AG04449 (cell line): Measurements from ENCODE around the gene FHOD3.

ENCODE experiments used
- CTCF ChIA-PET: fragments of 350-600 bp; formaldehyde crosslinking; extraction: SDS; loops from one replicate; lab custom pipeline; 2021; ENCODE audit warnings: antibody characterized with exemption; lab: Yijun Ruan, JAX
- POLR2A ChIA-PET: fragments of 400-600, 350-600 bp; formaldehyde crosslinking; extraction: SDS; loops from one replicate; lab custom pipeline; 2020; ENCODE audit warnings: antibody characterized with exemption, inconsistent platforms; lab: Yijun Ruan, JAX
- DNase-seq: peaks from one replicate; pipeline ENCODE4 v3.0.0-alpha.2; 2010; ENCODE audit warnings: low read depth, low spot score
- H3K4me3 ChIP-seq: 2 replicates; pipeline ENCODE4 v1.5.1; 2011; ENCODE audit warnings: low read depth, mild to moderate bottlenecking, control low read depth, low read length
- TF ChIP-seq, protein P1 (sequence below): IDR thresholded peaks from one replicate; pipeline ENCODE4 v1.5.1; 2011; ENCODE audit warnings: mild to moderate bottlenecking, moderate library complexity, low read length, control low read depth, inconsistent platforms; ENCODE audit not compliant: insufficient read depth; ENCODE audit errors: missing control alignments

FHOD3 gene

DNA sequence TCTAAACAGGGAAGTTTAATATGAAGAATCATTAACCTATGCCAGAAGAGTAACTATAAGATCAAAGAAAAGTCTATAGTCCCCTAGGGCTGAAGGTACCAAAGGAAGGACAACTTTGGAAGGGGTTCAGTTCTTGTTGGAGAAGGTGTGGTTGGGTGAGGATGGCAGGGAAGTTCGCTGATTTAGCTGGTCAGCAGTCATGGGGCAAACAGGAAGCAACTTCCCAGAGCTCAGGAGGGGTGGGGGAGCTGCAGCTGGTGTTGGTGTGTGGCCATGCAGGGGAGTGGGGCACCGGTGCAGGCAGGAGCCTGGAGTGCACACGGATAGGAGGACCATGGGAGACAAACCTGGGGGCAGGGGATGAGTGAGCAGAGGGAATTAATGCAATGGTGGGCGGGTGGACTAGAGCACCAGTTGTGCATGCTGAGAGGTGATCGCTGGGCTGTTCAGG lies 34.0 kb downstream of the FHOD3 start:
- no peak overlapping the region for H3K4me3 ChIP-seq
- POLR2A ChIA-PET = no interaction called here
- CTCF ChIA-PET = no interaction called here
- no peak for DNase-seq
- TF ChIP-seq, protein P1, sequence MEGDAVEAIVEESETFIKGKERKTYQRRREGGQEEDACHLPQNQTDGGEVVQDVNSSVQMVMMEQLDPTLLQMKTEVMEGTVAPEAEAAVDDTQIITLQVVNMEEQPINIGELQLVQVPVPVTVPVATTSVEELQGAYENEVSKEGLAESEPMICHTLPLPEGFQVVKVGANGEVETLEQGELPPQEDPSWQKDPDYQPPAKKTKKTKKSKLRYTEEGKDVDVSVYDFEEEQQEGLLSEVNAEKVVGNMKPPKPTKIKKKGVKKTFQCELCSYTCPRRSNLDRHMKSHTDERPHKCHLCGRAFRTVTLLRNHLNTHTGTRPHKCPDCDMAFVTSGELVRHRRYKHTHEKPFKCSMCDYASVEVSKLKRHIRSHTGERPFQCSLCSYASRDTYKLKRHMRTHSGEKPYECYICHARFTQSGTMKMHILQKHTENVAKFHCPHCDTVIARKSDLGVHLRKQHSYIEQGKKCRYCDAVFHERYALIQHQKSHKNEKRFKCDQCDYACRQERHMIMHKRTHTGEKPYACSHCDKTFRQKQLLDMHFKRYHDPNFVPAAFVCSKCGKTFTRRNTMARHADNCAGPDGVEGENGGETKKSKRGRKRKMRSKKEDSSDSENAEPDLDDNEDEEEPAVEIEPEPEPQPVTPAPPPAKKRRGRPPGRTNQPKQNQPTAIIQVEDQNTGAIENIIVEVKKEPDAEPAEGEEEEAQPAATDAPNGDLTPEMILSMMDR = no peak

DNA sequence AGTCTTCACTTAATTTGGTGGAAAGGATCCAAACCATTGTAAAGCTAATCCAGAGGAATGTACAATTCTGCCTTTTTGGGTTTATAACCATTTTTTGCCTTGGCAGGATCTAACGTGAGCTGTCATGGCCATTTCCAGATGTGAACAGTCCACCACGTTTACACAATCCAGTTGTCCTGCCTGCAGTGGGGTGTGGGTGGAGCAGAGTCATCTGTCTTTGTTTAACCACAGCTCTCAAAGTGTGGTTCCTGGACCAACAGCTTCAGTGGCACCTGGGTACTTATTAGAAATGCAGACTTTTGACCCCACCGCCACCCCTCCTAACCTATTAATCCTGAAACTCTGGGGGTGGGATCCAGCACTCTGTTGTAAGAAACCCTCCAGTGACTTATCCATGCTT lies 35.9 kb downstream of the FHOD3 start:
- CTCF ChIA-PET = no interaction called here
- H3K4me3 ChIP-seq = no peak overlapping the region
- DNase-seq = no peak
- POLR2A ChIA-PET = no interaction called here
- TF ChIP-seq, protein P1 = no peak

DNA sequence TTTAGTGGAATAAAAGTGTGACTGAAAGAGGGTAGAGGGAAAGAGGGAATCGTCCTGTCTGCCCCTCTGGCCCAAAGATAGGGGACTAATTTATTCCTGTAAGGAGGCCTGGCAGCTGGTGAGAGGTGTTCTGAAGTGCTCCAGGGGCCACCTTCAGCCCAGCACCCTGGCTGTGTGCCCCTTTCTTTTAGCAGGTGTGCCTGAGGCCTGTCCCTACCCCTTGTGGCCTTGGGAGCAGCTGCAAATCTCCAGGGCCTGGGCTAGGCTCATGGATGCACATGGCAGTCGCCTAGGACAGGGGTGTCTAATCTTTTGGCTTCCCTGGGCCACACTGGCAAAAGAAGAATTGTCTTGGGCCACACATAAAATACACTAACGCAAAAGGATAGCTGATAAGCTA lies 37.3 kb downstream of the FHOD3 start:
- no peak overlapping the region for H3K4me3 ChIP-seq
- ChIA-PET CTCF (no interaction called here), POLR2A (no interaction called here)
- DNase-seq = no peak
- TF ChIP-seq, protein P1 = no peak

DNA sequence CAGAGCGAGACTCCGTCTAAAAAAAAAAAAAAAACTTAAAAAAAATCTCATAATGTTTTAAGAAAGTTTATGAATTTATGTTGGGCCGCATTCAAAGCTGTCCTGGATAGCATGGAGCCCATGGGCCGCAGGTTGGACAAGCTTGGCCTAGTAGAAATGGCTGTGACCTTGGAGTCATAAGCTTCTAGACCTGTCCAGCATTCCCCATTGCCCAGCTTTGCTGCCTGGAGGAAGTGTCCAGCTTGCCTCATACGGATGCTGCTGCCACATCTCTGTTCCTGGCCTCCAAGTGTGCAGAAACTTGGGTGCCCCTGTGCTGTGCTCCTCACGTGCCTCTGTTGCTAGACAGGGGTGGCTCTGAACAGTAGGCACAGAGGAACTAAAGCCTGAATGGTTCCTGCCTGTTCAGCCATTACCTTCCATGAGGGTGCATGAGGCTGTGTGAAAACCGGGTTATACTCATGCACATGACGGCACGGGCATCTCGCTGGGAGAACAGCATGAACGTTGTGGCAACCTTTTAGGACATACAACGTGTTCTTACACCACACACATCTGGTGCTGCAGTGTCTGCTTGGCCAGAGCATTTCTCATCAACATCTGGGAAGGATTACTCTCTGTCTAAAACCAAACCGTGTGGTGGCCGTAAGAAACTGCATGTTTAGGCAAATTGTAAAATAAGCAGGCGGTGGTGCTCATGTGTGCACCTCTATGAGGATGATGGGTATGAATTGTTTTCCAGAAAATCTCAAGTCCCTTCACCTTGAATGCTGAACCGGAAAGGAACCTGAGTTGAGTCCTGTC lies 38.2 kb downstream of the FHOD3 start:
- POLR2A ChIA-PET = no interaction called here
- CTCF ChIA-PET = no interaction called here
- H3K4me3 ChIP-seq = no peak overlapping the region
- DNase-seq = no peak
- TF ChIP-seq, protein P1 = no peak

DNA sequence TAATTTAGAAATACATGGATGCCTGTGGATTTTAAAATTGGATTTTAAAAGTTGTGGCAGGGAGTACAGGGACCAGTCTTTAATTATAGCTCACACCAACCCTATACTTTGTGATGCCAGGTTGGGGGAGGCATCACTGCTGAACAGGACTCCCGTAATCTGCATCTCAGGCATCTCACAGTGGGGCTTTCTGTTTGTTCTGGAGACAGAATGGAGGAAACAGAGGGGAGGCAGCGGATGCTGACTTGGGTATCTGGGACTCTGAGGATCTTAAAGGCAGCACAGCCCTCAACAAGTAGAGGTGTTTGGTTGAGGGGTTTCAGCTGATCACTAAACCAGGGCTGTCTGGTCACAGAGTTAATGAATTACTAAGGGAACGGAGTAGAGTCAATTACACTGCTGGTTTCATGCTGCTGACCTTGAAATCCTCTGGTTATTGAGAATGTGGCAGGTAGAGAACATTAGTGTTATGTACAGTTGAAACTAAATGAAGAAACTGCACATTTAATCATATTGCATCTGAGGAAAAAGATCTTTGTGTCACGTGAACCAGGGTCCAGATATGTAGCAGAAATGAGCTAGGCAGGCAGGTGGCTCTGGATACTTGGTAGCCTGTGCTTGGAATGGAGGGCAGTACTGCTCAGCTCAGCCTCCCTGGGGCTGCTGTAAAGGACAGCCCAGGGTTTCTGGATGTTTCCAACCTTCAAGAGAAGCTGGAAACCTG lies 40.3 kb downstream of the FHOD3 start:
- TF ChIP-seq, protein P1 = no peak
- CTCF ChIA-PET = interaction anchor here (1.0 kb wide), 1 partner anchor 28 kb away, joined by 5 read pairs; no protein-coding TSS in a partner anchor
- POLR2A ChIA-PET = no interaction called here
- DNase-seq = no peak
- H3K4me3 ChIP-seq = no peak overlapping the region

DNA sequence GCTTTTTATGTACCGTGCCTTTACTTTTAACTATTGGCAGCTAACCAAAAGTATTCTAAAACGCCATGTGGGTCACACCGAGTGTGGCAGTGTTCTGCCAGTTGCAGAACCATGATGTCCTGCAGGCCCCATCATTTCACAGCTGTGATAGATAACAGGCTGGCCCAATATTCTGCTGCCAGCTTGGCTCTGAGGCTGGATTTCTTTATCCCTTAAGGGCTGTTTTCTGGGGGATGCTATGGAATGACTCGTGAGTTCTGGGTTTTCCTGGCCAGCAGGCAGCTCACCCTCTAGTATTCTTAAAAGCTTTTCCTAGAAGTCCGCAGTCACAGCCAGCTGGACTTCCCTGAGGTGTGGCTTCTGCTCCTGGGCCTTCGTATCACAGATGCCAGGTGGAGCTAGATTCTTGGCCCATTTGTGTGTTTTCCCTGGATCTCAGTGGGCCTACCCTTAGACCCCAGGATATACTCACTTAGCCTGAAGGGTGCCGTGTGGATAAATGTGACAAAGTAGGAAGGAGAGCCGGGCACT lies 41.0 kb downstream of the FHOD3 start:
- ChIA-PET POLR2A (no interaction called here), CTCF (interaction anchor here (1.0 kb wide), 1 partner anchor 29 kb away, joined by 5 read pairs; no protein-coding TSS in a partner anchor)
- no peak overlapping the region for H3K4me3 ChIP-seq
- TF ChIP-seq, protein P1 = no peak
- DNase-seq = no peak
